Measurements from ENCODE around the gene MGAT4B.
A peak's percentile ranks its signal among the peaks of the same experiment; 100 is the strongest.
"Not testable (repeated sequence)": the region's sequence is repeated elsewhere in the genome, so short reads cannot be mapped to it uniquely, and the experiment has no call there.

The MGAT4B gene

DNA sequence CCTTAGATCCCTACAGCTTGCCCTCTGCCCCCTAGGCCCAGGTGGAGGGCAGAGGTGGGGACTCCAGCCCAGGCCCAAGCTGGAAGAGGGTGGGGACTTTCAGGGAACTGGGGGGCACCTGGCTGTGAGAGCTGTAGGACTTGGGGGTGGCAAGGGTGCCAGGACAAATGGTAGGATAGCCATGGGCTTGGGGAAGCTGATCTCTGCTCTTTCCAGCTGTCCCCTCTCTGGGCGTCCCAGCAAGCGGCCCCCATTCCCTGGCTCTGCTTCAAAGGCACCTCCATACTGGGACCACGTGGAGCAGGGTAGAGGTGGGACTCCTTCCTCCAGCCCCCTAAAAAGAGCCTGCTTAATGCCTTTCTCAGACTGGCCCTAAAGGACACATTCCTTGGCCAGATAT is 12.5 kb downstream of the MGAT4B start:
- DNase-seq = no peak

DNA sequence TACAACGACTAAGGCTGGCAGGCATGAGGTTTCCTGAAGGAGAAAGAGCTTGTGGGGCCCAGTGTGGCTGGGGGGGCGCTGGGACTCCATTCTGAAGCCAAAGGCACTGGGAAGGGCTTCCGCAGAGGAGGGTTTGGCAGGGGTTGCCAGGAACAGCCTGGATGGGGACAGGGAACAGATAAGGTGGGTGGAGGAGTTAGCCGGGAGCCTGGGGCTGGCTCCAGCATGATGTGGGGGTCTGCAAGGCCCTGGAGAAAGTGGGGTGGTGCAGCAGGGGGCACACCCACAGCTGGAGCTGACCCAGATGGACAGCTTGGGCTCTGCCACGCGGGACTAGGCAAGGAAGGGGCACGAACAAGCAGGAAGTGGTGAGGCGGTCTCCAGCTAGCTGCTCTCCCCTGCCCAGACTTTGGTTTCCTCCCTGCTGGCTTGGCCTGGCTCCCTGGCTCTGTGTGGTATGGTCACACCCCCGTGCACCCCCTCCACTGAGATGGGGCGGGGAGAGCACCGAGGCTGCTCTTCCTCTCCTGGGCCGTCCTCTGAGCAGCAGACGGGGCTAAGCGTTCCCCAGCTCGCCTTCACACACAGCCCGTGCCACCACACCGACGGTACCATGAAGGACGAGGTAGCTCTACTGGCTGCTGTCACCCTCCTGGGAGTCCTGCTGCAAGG is 13.1 kb downstream of the MGAT4B start, which contains the start of gene LTC4S:
Gene LTC4S (plus strand): TSS at position 519 of the 672 bp plus-strand sequence. CDS start 95 bp downstream, at position 614.
- DNase-seq = peak; percentile 80 to 88

DNA sequence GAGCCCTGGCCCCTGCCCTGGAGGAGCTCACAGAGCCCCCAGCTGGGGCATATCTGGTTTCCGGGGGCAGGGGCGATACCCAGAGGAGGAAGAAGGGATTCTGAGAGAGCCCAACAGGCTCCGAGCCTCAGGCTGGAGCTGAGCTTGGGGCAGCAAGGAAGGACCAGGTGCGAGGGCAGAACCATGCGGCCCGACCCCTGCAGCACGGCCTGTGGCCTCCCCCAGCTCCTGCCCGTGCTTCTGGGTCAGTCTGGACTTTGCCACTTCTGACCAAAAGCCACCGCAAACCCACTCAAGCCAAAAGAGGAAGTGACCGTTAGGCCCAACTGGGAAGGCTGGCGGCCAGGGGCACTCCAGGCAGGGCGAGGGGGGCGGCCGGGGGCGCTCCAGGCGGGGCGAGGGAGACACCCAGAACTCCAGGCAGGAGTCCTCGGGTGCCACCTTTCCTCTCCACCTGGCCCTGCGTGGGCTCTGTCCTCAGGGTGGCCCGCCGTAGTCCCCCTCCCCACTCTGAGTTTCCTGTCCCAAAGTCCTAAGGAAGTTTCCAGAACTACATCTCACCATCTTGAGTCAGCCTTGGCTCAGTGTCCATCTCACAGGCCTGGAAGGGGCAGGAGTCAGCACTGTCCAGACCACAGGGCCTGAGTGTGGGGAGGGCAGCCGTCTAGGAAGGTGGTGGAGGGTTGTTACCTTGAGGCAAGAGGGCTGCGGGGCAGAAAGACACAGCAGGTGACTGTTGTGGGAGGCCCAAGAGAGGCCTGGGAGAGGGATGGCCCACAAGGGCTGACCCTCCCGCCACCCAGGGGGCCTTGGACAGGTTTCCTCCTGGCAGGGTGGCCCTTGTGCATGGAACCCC is 13.8 kb downstream of the MGAT4B start:
- no peak for DNase-seq

- peak; percentile 33 to 39 for DNase-seq
Measured at GRCh38 chr5:179791881-179792611, 14.6 kb downstream of the MGAT4B start.

DNA sequence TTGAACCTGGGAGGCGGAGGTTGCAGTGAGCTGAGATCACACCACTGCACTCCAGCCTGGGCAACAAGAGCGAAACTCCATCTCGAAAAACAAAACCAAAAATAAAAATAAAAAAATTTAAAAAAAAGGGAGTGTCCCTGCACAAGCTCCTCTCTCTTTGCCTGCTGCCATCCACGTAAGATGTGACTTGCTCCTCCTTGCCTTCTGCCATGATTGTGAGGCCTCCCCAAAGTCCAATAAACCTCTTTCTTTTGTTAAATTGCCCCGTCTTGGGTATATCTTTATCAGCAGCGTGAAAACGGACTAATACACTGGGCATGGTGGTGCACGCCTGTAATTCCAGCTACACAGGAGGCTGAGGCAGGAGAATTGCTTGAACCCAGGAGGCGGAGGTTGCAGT is 17.4 kb downstream of the MGAT4B start:
- DNase-seq = not testable (repeated sequence)

DNA sequence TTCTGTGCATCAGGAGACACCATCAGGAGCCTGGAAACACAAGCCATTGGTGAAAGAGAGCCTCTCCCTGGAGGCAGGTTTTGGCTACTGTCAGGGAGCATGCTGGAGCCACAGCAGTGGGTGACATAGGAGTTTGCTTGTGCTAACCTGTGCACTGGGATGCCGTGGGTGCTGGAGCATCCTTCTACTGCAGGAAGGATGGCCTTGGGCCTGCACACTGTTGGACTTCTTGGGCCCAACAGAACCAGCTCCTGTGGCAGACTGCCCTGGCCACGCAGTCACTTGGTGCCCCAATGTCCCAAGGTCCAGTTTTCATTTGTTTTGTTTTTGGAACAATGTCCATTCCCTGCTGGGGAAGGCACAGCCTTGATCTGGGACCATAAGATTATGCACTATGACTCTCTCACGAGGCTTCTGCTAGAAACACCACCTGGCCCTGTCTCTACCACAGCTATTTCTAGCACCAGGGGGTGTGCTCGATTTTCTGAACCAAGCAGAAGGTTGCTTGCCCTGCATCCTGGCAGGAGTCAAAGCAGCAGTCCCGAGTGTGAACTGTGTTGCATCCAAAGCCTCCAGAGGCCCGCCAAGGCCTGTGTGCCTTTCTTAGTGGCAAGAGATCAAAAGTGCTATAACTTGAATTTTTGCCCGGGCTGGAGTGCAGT is 18.3 kb downstream of the MGAT4B start:
- DNase-seq = no peak

DNA sequence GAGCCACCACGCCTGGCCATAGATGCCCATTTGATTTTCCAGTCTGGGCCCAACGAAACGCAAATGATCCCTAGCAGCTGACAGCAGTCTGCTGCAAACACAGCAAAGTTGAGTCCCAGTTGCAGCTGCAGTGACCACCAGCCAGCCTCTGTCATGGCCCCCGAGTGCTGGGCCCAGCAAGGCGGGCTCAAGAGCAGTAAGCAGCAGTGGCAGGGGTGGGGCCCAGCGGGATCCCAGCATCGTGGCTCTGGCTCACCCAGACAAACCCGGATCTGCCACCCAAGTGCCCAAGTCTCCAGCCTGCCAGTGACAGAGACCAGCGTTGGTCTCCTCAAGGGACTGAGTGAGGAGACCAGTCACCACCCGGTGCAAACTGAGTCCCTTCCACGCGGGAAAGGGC is 19.8 kb downstream of the MGAT4B start:
- DNase-seq = no peak

- DNase-seq = no peak
Measured at GRCh38 chr5:179783128-179783527, 23.5 kb downstream of the MGAT4B start.

GRCh38 chr5:179781846-179782245 is 24.8 kb downstream of the MGAT4B start:
- DNase-seq = no peak

GRCh38 chr5:179780362-179780761 is 26.3 kb downstream of the MGAT4B start:
- no peak for DNase-seq

- no peak for DNase-seq
Measured at GRCh38 chr5:179779826-179780225, 26.8 kb downstream of the MGAT4B start.

DNA sequence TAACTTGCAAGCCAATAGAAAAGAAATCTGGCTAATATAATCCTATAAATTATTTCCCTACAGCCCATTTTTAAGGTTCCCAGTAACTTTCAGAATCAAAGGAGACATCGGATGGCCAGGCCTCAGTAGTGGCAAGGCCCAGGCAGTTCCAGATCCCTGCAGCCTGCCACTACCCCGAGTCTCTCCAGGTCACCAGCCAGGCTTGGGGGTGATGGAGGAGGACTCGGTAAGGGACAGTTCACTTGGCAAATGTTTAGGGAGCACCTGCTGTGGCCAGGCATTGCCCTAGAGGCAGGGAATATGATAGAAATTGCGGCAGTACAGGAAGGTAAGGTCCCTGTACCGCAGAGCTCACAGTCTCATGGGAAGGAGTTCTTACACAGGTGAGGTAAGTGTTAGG is 28.1 kb downstream of the MGAT4B start:
- no peak for DNase-seq

DNA sequence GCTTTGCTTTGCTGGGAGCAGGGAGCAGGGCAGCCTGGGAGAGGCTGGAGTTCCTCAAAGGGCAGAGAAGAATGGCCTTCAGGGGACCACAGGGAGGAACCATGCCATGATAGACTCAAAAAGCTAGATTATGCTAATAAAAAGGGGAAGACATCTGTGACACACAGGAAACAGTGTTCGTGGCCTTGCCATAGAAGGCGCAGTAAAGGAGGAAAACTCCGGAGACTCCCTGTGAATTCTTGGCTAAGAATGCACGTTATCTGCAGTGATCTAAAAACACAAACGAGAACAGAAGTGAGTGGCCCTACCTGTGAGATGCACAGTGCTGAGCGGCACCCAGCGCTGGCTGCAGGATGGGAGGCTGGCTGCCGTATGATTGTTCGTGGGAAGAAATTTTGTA is 28.8 kb downstream of the MGAT4B start:
- DNase-seq = peak; percentile 75 to 86

DNA sequence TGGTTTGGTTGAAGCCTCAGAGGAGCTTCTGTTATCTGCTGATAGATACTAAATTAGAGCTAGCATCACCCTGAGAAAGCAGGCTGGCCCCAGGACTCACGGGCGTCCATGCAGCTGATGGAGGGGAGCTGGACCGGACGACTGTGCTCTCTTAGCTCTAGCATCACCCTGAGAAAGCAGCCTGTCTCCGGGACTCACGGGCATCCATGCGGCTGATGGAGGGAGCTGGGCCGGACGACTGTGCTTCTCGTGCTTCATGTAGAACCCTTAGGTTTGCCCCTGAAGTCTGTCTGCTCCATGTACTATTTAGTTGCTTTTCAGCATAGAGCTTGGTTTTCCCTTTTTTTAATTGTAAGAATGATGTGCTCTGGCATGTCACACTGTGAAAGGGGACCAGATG is 29.2 kb downstream of the MGAT4B start:
- no peak for DNase-seq

GRCh38 chr5:179776411-179776938 is 30.2 kb downstream of the MGAT4B start:
- DNase-seq = no peak

DNA sequence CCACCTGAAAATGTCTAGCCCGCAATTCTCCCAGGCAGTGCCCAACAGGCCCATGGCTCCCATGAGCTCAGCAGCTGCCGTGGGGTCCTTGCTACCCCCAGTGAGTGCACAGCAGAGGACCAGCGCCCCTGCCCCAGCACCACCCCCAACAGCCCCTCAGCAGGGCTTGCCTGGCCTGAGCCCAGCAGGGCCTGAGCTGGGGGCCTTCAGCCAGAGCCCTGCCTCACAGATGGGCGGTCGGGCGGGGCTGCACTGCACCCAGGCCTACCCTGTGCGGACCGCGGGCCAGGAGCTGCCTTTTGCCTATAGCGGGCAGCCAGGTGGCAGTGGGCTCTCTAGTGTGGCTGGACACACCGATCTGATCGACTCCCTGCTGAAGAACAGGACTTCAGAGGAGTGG is 32.2 kb downstream of the MGAT4B start:
- no peak for DNase-seq

DNA sequence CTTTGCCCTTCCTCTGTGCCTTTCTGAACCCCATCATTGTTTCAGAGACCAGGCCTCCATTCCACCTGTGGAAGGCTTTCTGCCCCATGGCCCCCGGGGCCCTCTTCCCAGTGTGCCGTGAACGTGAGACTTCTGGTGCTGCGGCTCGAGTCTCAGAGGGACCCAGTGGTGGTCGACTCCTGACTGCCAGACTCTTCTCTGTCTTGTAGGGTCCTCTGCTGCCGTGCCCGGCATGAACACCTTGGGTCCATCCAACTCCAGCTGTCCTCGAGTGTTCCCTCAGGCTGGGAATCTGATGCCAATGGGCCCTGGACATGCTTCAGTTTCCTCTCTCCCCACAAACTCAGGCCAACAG is 33.0 kb downstream of the MGAT4B start:
- no peak for DNase-seq

- DNase-seq = no peak
Measured at GRCh38 chr5:179772351-179772750, 34.3 kb downstream of the MGAT4B start.

- DNase-seq = no peak
Measured at GRCh38 chr5:179771311-179771895, 35.3 kb downstream of the MGAT4B start.

GRCh38 chr5:179769796-179770195 is 36.9 kb downstream of the MGAT4B start:
- no peak for DNase-seq

GRCh38 chr5:179769271-179769670 is 37.4 kb downstream of the MGAT4B start:
- no peak for DNase-seq

DNA sequence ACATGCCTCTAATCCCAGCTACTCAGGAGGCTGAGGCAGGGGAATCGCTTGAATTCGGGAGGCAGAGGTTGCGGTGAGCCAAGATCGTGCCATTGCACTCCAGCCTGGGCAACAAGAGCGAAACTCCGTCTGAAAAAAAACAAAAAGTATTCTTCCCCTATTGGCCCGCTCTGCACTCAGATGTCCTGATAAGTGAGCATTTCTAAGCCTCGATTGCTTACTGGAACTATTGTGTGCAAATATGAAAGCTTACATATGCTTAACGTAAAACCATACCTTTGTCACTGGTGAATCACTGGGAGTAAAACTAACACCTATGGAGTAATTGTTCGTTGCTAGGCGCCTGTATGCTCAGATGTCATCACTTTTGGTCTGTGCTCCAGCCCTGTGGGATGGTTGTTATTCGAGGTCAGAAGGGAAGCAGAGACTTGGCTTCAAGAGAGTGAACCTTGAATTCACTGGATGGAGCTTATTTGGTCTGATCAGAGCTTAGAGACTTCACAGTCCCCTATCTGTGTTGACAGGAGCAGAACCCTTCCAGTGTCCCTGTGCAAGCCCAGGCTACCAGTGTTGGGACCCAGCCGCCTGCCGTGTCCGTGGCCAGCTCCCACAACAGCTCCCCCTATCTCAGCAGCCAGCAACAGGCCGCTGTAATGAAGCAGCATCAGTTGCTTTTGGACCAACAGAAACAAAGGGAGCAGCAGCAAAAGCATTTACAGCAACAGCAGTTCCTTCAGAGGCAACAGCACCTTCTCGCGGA is 38.2 kb downstream of the MGAT4B start:
- no peak for DNase-seq

Data from Kasumi-1 (cell line).